ENCODE data around the gene JAG2. TPM values are rescaled to one million over a fixed set of nuclear protein-coding genes. Genes with fewer than 3 reads are reported as not detected.

JAG2 gene
- total and polyA plus RNA-seq, 2 of the 13 experiments (the other 11 are each of a cell fraction or from before 2014, with no cell fraction given), result 0.04 to 0.16 TPM

- no peaks in the 10 kb centered on the region for H3K79me2 ChIP-seq (ENCODE audit: insufficient read depth, low read length)
- H3K9me3 ChIP-seq (ENCODE audit: low read length), result no peaks in the 10 kb centered on the region
- peak overlapping the region in 1 of 3 experiments; percentile 58; a peak in 2 of 6 replicates for H3K4me3 ChIP-seq (replicated peaks in 1 of 3; ENCODE audit: insufficient read depth in 1 of 3, low read depth in 2 of 3, low read length in 3 of 3)
- H4K20me1 ChIP-seq (ENCODE audit: insufficient read depth, low read length), result no peaks in the 10 kb centered on the region; the same call in 1 of the 2 replicates
- no peak overlapping the region for H3K9ac ChIP-seq (ENCODE audit: insufficient read depth, low read depth, low read length)
- intact Hi-C loops (cut with micrococcal nuclease; ENCODE audit: unreplicated experiment), result no loop called here
- no TSS peak for BruUV-seq (replicated peaks)
- POLR2A ChIA-PET, result no interaction called here
- WGBS (ENCODE audit: low lambda C conversion rate), result no CpG with 5 or more reads among the region's 46 CpGs
- FAIRE-seq, result no peak
- no peak overlapping the region for H2AFZ ChIP-seq (ENCODE audit: low read length)
- no peak for ATAC-seq
- H3K27ac ChIP-seq (ENCODE audit: extremely low read length, insufficient read depth, low read length), result no peak overlapping the region
- H3K4me2 ChIP-seq (ENCODE audit: low read depth, low read length), result peak overlapping the region; percentile 53; the same call in 1 of the 2 replicates
- H3K36me3 ChIP-seq (replicated peaks in 1 of 2; ENCODE audit: control insufficient read depth in 1 of 2, insufficient read depth in 2 of 2, low read length in 2 of 2), result no peaks in the 10 kb centered on the region
- no peak for TF ChIP-seq ZNF276 (CRISPR knock-in tag; IDR thresholded peaks at IDR 0.05; ENCODE audit: low read depth)
- no peak for TF ChIP-seq JDP2 (CRISPR knock-in tag; IDR thresholded peaks at IDR 0.05; ENCODE audit: borderline replicate concordance)
- TF ChIP-seq ZNF101 (CRISPR knock-in tag; IDR thresholded peaks at IDR 0.05; ENCODE audit: borderline replicate concordance, low read depth), result no peak
- TF ChIP-seq MLXIP (CRISPR knock-in tag; IDR thresholded peaks at IDR 0.05; ENCODE audit: borderline replicate concordance), result no peak
- no peak for TF ChIP-seq AHDC1 (CRISPR knock-in tag; IDR thresholded peaks at IDR 0.05; ENCODE audit: borderline replicate concordance)
- no peak for TF ChIP-seq CC2D1A (CRISPR knock-in tag; IDR thresholded peaks at IDR 0.05)
- TF ChIP-seq ZNF282 (IDR thresholded peaks at IDR 0.05; ENCODE audit: partially characterized antibody), result no peak
- TF ChIP-seq ZNF121 (CRISPR knock-in tag; IDR thresholded peaks at IDR 0.05), result no peak
- TF ChIP-seq E2F2 (CRISPR knock-in tag; IDR thresholded peaks at IDR 0.05; ENCODE audit: borderline replicate concordance), result no peak
- no peaks in the 10 kb centered on the region for H3K4me1 ChIP-seq (ENCODE audit: insufficient read depth, low read length)
- H3K27me3 ChIP-seq (ENCODE audit: control insufficient read depth in 1 of 2, insufficient read depth in 2 of 2, low read length in 2 of 2), result peaks cover 28 to 87% of the 10 kb centered on the region in 2 experiments
- CTCF ChIA-PET (ENCODE audit: low intra/inter-chr PET ratio, low total read pairs), result no interaction called here
- DNase-seq (ENCODE audit: low spot score), result no peak
- in situ Hi-C loops (cut with HindIII; ENCODE audit: extremely low pct_ligation_motif_present, low pct_unique_long_range_greater_than_20kb), result no loop called here
Observed at GRCh38 chr14:105168093-105168420, 519 bp downstream of the JAG2 start.
